Measurements from ENCODE around the gene CD207.
A peak's percentile ranks its signal among the peaks of the same experiment; 100 is the strongest.

The CD207 gene

GRCh38 chr2:70795164-70795995 is 40.2 kb downstream of the CD207 start:
- Mint-ChIP-seq H3K4me1 (ENCODE audit: low read depth) (peaks cover 18% of the 10 kb centered on the region), H3K9me3 (peaks cover 8% of the 10 kb centered on the region), H3K4me3 (no peak overlapping the region), H3K36me3 (ENCODE audit: low read depth) (peaks cover 4% of the 10 kb centered on the region), H3K27me3 (ENCODE audit: low read depth) (peaks cover 23% of the 10 kb centered on the region), H3K27ac (no peak overlapping the region)

- Mint-ChIP-seq H3K9me3 (no peaks in the 10 kb centered on the region), H3K36me3 (ENCODE audit: low read depth) (peaks cover 3% of the 10 kb centered on the region), H3K27me3 (ENCODE audit: low read depth) (peaks cover 35% of the 10 kb centered on the region), H3K4me1 (ENCODE audit: low read depth) (peaks cover 19% of the 10 kb centered on the region), H3K27ac (no peak overlapping the region), H3K4me3 (no peak overlapping the region)
Measured at GRCh38 chr2:70793450-70793849, 42.2 kb downstream of the CD207 start.

- Mint-ChIP-seq H3K36me3 (ENCODE audit: low read depth) (peaks cover 3% of the 10 kb centered on the region), H3K4me3 (peak within 1 kb of the TSS; percentile 77), H3K4me1 (ENCODE audit: low read depth) (peaks cover 12% of the 10 kb centered on the region), H3K27me3 (ENCODE audit: low read depth) (peaks cover 58% of the 10 kb centered on the region), H3K27ac (no peak within 1 kb of the TSS), H3K9me3 (no peaks in the 10 kb centered on the region)
Measured at GRCh38 chr2:70790136-70790828, 45.3 kb downstream of the CD207 start, which contains the start of gene FIGLA. Gene FIGLA, minus strand, starts transcription at chr2:70790643. Its CDS starts 5 bp downstream, at chr2:70790638.

- Mint-ChIP-seq H3K36me3 (ENCODE audit: low read depth) (peaks cover 3% of the 10 kb centered on the region), H3K4me1 (ENCODE audit: low read depth) (peaks cover 11% of the 10 kb centered on the region), H3K4me3 (peak overlapping the region; percentile 77), H3K27ac (no peak overlapping the region), H3K9me3 (no peaks in the 10 kb centered on the region), H3K27me3 (ENCODE audit: low read depth) (peaks cover 59% of the 10 kb centered on the region)
Measured at GRCh38 chr2:70789304-70790135, 46.1 kb downstream of the CD207 start.

DNA sequence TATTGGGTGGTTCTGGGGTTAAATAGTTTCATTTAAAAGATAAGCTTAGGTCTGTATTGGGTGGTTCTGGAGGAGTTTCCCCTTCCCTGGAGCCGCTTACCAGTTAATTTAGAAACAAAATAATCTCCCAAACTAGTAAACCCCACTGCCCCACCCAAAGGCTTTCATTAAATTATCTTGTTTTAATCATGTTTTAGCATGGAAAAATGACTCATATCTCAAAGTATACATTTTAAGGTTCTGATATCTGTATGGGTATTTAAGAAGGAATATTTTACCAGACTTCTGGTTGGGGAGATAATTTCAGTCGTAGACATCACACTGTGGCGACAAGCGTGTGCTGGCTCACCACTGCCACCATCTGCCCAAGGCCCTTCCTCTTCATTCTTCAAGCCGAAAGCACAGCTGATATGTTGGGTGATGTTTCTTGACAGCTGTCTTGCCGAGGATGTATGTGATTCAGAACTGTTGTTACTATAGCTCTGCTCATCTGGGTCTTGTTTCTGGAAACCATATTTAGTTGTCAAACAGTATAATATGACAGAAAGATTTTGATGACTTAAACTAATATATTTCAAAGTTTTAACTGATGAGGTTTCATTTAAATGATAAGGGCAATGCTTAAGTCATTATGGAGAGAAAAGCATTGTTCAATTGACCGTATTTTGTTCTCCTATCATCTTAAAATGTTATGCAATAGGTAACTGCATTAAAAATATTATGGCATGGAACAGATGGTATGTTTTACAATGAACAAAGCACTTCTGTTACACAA is 50.3 kb downstream of the CD207 start:
- peaks cover 7% of the 10 kb centered on the region for H3K4me1 Mint-ChIP-seq (ENCODE audit: low read depth)
- H3K36me3 Mint-ChIP-seq (ENCODE audit: low read depth), result peaks cover 1% of the 10 kb centered on the region
- no peaks in the 10 kb centered on the region for H3K9me3 Mint-ChIP-seq
- H3K4me3 Mint-ChIP-seq, result no peak overlapping the region
- no peak overlapping the region for H3K27ac Mint-ChIP-seq
- peaks cover 46% of the 10 kb centered on the region for H3K27me3 Mint-ChIP-seq (ENCODE audit: low read depth)

DNA sequence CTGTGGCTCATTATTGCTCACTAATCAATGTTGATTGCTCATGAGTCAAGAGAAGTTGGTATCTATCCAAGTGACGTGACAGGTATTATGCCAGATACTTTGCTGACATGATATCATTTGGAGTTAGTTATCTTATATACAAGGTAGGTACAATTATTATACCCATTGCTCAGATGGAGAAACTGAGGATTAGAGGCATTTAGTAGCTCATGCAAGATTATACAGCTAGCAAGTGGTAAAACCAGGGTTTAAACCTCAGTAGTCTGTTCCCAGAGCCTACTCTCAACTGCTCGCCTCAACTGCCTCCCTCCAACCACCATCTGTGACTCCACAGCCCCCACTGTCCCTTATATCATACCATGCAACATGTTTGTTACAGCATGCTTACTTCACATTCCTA is 51.3 kb downstream of the CD207 start:
- Mint-ChIP-seq H3K27ac (no peak overlapping the region), H3K9me3 (no peaks in the 10 kb centered on the region), H3K4me1 (ENCODE audit: low read depth) (peaks cover 2% of the 10 kb centered on the region), H3K36me3 (ENCODE audit: low read depth) (no peaks in the 10 kb centered on the region), H3K4me3 (no peak overlapping the region), H3K27me3 (ENCODE audit: low read depth) (peaks cover 39% of the 10 kb centered on the region)
